Uterus (tissue), 4 donors: ENCODE data around the gene ESRRG. TPM values are rescaled to one million over a fixed set of nuclear protein-coding genes. Genes with fewer than 3 reads are reported as not detected.

Experiments used
- DNase-seq, 2 donors: peaks; one replicate each; pipeline ENCODE4 v3.0.0-alpha.2; 2019 to 2020
- H3K27ac ChIP-seq, 2 donors: fragments of 200-600 bp; sonication (generic); 1 replicate in 1 of 2; 2 replicates in 1 of 2; pipeline ENCODE4 v1.5.1; 2016 to 2018
- H3K27me3 ChIP-seq, 2 donors: fragments of 200-600 bp; sonication (generic); one replicate each; pipeline ENCODE4 v1.5.1; 2018 to 2019; ENCODE audit warnings: control low read depth in 1 of 2
- H3K36me3 ChIP-seq, 2 donors: fragments of 200-600 bp; sonication (generic); one replicate each; pipeline ENCODE4 v1.5.1; 2019; ENCODE audit warnings: control low read depth in 1 of 2
- H3K4me1 ChIP-seq, 2 donors: fragments of 200-600 bp; sonication (generic); one replicate each; pipeline ENCODE4 v1.5.1; 2018 to 2019; ENCODE audit warnings: control low read depth in 1 of 2
- H3K4me3 ChIP-seq, 2 donors: fragments of 200-600 bp; sonication (generic); 1 replicate in 1 of 2; 2 replicates in 1 of 2; pipeline ENCODE4 v1.5.1; 2018 to 2019; ENCODE audit warnings: mild to moderate bottlenecking in 1 of 2
- H3K9me3 ChIP-seq, 2 donors: fragments of 200-600 bp; sonication (generic); one replicate each; pipeline ENCODE4 v1.5.1; 2019; ENCODE audit warnings: control low read depth in 1 of 2
- POLR2A ChIP-seq, 2 donors: fragments of 450-650 bp; IDR thresholded peaks; one replicate each; pipeline ENCODE4 v1.6.1; 2016; ENCODE audit warnings: antibody characterized with exemption in 2 of 2, mild to moderate bottlenecking in 1 of 2, moderate library complexity in 1 of 2
- intact Hi-C: fragments of 100-400 bp; cut with DNase I; formaldehyde crosslinking; loops from one replicate; pipeline ENCODE4 v1.15.1; 2023; ENCODE audit warnings: low total_unique reads
- total RNA-seq, 4 donors: library from RNA; depleted of rRNA in 3 of 4; stranded (reverse); fragments of >200 nt in 3 of 4; gene quantifications; one replicate each; pipeline versions ENCODE4 v1.1.0 to v1.2.4, GENCODE V29; 2014 to 2023
- TF ChIP-seq, protein P1 (sequence below), 4 experiments: fragments of 200-600 bp in 2 of 4; fragments of 450-650 bp in 2 of 4; sonication (generic) in 2 of 4; IDR thresholded peaks; one replicate each; pipeline ENCODE4 v1.5.1; 2016 to 2019; ENCODE audit warnings: antibody characterized with exemption in 4 of 4, mild to moderate bottlenecking in 2 of 4, moderate library complexity in 1 of 4
- donor health status: DM: yes; HTN: yes; CAD: no.

ESRRG gene
- total RNA-seq, 4 donors from 2014 or later, result 0.21 to 14.6 (median 0.29) TPM; not detected in 1

DNA sequence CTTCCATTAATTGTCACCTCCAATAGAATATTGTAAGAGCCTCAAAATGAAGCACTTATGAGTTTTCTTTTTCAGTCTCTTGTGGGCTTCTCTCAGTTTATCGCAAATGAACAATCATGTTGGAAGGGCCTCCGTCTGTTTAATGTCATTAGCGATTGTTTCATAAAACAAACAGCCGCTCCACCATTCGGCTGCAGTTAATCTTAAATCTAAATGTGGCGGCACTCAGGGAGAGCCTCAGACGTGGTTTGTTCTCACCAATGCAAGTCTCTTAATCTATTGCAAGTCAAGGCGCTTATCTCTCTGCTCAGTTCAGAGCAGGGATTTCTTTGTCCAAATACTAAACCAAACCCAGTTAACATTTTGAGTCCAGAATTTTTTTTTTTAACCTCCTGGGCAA, 34.9 kb upstream of the ESRRG start:
- Histone ChIP-seq H3K36me3 (no peaks in the 10 kb centered on the region), H3K27ac (no peak overlapping the region), H3K9me3 (no peaks in the 10 kb centered on the region), H3K4me3 (no peak overlapping the region), H3K27me3 (no peaks in the 10 kb centered on the region), H3K4me1 (no peaks in the 10 kb centered on the region)
- intact Hi-C loops, result no loop called here
- TF ChIP-seq, protein P1, sequence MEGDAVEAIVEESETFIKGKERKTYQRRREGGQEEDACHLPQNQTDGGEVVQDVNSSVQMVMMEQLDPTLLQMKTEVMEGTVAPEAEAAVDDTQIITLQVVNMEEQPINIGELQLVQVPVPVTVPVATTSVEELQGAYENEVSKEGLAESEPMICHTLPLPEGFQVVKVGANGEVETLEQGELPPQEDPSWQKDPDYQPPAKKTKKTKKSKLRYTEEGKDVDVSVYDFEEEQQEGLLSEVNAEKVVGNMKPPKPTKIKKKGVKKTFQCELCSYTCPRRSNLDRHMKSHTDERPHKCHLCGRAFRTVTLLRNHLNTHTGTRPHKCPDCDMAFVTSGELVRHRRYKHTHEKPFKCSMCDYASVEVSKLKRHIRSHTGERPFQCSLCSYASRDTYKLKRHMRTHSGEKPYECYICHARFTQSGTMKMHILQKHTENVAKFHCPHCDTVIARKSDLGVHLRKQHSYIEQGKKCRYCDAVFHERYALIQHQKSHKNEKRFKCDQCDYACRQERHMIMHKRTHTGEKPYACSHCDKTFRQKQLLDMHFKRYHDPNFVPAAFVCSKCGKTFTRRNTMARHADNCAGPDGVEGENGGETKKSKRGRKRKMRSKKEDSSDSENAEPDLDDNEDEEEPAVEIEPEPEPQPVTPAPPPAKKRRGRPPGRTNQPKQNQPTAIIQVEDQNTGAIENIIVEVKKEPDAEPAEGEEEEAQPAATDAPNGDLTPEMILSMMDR (IDR thresholded peaks at IDR 0.05), result no peak
- no peak for TF ChIP-seq POLR2A (IDR thresholded peaks at IDR 0.05)
- no peak for DNase-seq

DNA sequence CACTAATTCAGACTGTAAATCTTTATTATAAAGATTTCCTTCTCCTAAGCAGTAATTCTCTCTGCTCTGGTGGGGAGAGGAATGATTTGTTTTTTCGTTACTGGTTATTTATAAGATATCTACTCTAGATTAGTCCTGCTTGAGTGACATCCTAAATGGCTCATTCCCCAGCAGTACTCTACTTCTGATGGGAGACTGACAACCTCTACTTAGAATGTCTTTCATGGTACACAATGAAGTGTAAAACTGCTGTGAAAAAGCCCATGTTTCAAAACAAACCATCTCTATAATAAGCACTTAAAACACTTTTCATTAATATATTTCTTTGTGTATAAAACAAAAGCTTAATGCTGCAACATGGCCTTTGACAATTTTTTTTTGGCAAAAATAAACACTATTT, 33.9 kb upstream of the ESRRG start:
- DNase-seq, result no peak
- intact Hi-C loops, result no loop called here
- Histone ChIP-seq H3K36me3 (no peaks in the 10 kb centered on the region), H3K4me3 (no peak overlapping the region), H3K9me3 (no peaks in the 10 kb centered on the region), H3K27ac (no peak overlapping the region), H3K4me1 (no peaks in the 10 kb centered on the region), H3K27me3 (no peaks in the 10 kb centered on the region)
- TF ChIP-seq, protein P1 (IDR thresholded peaks at IDR 0.05), result no peak
- no peak for TF ChIP-seq POLR2A (IDR thresholded peaks at IDR 0.05)

DNA sequence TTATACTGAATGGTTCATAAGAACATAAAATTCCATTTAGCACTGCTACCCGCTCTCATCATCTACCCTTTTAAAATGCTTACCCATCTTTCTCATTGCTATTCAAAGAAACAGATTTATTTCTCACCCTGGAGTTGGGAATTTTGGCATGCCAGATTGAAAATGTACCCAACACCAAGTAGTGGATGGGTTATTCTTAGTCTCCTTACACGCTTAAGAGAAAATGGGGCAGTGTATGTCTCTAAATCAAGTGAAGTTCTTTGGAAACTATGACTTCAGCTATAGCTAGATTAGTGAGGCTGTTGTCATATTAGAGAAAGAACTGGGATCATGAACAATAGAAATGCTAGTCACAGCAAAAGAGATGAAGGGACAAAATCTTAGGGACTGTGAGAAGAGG, 27.7 kb upstream of the ESRRG start:
- Histone ChIP-seq H3K27ac (no peak overlapping the region), H3K27me3 (no peaks in the 10 kb centered on the region), H3K4me1 (no peaks in the 10 kb centered on the region), H3K9me3 (no peaks in the 10 kb centered on the region), H3K36me3 (no peaks in the 10 kb centered on the region), H3K4me3 (no peak overlapping the region)
- intact Hi-C loops, result no loop called here
- DNase-seq, result no peak
- TF ChIP-seq POLR2A (IDR thresholded peaks at IDR 0.05), result no peak
- TF ChIP-seq, protein P1 (IDR thresholded peaks at IDR 0.05), result no peak

DNA sequence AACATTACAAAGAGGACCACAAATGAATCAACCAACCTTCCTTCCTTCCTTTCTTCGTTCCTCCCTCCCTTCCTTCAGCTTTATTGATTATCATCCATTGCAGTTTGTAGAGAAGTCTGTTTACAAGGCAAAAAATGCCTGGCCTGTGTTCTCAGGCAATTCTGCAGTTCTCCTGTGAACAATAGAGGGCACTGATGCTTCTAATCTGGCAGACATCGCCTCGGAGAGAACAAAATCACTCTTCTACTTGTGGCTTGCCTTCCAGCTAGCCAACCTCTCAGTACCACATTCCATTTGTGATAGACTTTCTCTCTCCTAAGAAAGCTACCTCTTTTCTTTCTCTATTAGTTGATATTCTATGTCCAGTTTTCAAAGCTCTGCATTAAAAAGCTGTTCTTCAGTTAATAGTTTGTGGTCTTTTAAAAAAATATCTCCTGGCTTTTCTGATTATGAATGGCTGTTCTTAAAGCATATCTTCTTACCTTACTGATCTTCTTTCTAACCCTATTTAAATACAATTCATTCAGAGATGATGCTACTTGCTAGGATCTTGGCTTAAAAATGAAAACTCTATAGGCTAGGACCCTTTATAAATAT, 26.9 kb upstream of the ESRRG start:
- Histone ChIP-seq H3K4me3 (no peak overlapping the region), H3K36me3 (no peaks in the 10 kb centered on the region), H3K27ac (no peak overlapping the region), H3K27me3 (no peaks in the 10 kb centered on the region), H3K4me1 (no peaks in the 10 kb centered on the region), H3K9me3 (no peaks in the 10 kb centered on the region)
- TF ChIP-seq, protein P1 (IDR thresholded peaks at IDR 0.05), result peak in 1 of 4 experiments; percentile 25
- TF ChIP-seq POLR2A (IDR thresholded peaks at IDR 0.05), result no peak
- DNase-seq, result no peak
- intact Hi-C loops, result no loop called here

DNA sequence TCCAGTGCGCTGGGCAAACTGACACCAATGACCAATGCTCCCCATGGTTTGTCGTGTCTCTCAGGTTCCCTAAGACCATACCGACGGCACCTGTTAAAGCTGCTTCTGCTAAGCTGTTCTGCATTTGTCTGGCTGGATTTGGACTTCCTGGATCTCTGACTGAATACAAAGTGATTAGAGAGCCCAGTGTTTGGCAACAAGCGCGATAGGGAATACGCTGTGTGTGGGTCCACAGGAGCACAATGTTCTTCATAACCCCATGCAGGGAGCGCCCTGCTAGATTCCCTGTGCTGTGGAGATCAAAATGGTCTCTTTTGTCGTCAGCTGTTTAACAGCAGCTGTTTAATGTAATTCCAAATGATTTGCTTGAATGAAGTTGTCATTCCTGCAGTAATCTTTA, 26.0 kb upstream of the ESRRG start:
- intact Hi-C loops, result no loop called here
- no peaks in the 10 kb centered on the region for H3K27me3 ChIP-seq
- H3K9me3 ChIP-seq, result no peaks in the 10 kb centered on the region
- no peaks in the 10 kb centered on the region for H3K36me3 ChIP-seq
- H3K4me3 ChIP-seq, result no peak overlapping the region
- H3K4me1 ChIP-seq, result no peaks in the 10 kb centered on the region
- no peak for DNase-seq
- no peak overlapping the region for H3K27ac ChIP-seq
- TF ChIP-seq, protein P1 (IDR thresholded peaks at IDR 0.05), result no peak
- no peak for TF ChIP-seq POLR2A (IDR thresholded peaks at IDR 0.05)
